Activated CD4-positive, alpha-beta memory T cell treated with anti-CD3 and anti-CD28 coated beads for 36 hours (primary cell): ENCODE results near the gene RASD2. TPM values are rescaled to one million over a fixed set of nuclear protein-coding genes. Genes with fewer than 3 reads are reported as not detected.
A peak's percentile ranks its signal among the peaks of the same experiment; 100 is the strongest.

Experiments
- CTCF ChIA-PET: fragments of 350-600 bp; sonication (Branson Sonifier 250); formaldehyde crosslinking; loops from one replicate; lab custom pipeline; 2021; ENCODE audit warnings: antibody characterized with exemption, inconsistent platforms; lab: Charles Lee
- POLR2A ChIA-PET: fragments of 350-600 bp; sonication (Branson Sonifier 250); formaldehyde crosslinking; loops from one replicate; lab custom pipeline; 2021; ENCODE audit warnings: antibody characterized with exemption; lab: Charles Lee
- DNase-seq: peaks from one replicate; pipeline ENCODE4 v3.0.0-alpha.2; 2020
- H3K27ac Mint-ChIP-seq: one replicate; pipeline ENCODE4 v1.8.0; 2021; ENCODE audit warnings: mixed read lengths
- H3K27me3 Mint-ChIP-seq: one replicate; pipeline ENCODE4 v1.8.0; 2021; ENCODE audit warnings: mixed read lengths
- H3K36me3 Mint-ChIP-seq: one replicate; pipeline ENCODE4 v1.8.0; 2021; ENCODE audit warnings: mixed read lengths
- H3K4me1 Mint-ChIP-seq: one replicate; pipeline ENCODE4 v1.8.0; 2021; ENCODE audit warnings: low read depth, mixed read lengths
- H3K4me3 Mint-ChIP-seq: one replicate; pipeline ENCODE4 v1.8.0; 2021; ENCODE audit warnings: mild to moderate bottlenecking, mixed read lengths
- H3K9me3 Mint-ChIP-seq: one replicate; pipeline ENCODE4 v1.8.0; 2021; ENCODE audit warnings: mixed read lengths
- intact Hi-C: fragments of 100-400 bp; cut with micrococcal nuclease; formaldehyde crosslinking; loops from one replicate; pipeline ENCODE4 v1.15.1; 2023
- total RNA-seq, 2 experiments: library from RNA; stranded (reverse); gene quantifications; one replicate each; pipeline ENCODE4 v1.2.3, GENCODE V29; 2021

RASD2 gene
- total RNA-seq, 2 experiments from 2014 or later = 0.10 TPM; not detected in 1

- Mint-ChIP-seq H3K4me1 (peaks cover 14% of the 10 kb centered on the region), H3K4me3 (no peak overlapping the region), H3K9me3 (no peaks in the 10 kb centered on the region), H3K27me3 (peaks cover 8% of the 10 kb centered on the region), H3K36me3 (no peaks in the 10 kb centered on the region), H3K27ac (no peak overlapping the region)
- intact Hi-C loops = no loop called here
- ChIA-PET POLR2A (no interaction called here), CTCF (no interaction called here)
- no peak for DNase-seq
Measured at GRCh38 chr22:35555946-35556547, 15.4 kb downstream of the RASD2 start.

DNA sequence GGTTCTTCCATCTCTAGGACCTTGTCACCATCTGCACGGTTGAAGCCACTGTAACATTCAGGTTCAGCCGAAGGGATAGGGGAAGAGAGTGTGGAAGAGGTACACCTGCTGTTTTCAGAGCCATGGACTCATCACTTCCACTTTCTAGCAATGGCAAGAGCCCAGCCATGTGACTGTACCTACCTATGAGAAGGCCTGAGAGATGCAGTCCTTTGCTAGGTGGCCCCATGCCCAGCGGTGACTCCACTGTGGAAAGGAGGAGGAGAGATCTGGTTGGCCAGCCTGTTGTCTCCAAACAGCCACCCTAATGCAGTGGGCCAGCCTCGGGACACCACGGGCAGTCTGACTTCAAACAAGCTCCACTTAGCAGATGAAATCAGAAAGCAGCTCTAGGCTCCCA, 16.0 kb downstream of the RASD2 start:
- CTCF ChIA-PET = no interaction called here
- Mint-ChIP-seq H3K4me1 (peaks cover 16% of the 10 kb centered on the region), H3K27ac (no peak overlapping the region), H3K27me3 (peaks cover 14% of the 10 kb centered on the region), H3K4me3 (no peak overlapping the region), H3K36me3 (no peaks in the 10 kb centered on the region), H3K9me3 (no peaks in the 10 kb centered on the region)
- no peak for DNase-seq
- intact Hi-C loops = no loop called here
- POLR2A ChIA-PET = no interaction called here

- ChIA-PET CTCF (interaction anchor here (0.9 to 1.0 kb wide), 2 partner anchors 25 to 77 kb away, joined by 3 to 4 read pairs; no protein-coding TSS in a partner anchor), POLR2A (no interaction called here)
- intact Hi-C loops = no loop called here
Measured at GRCh38 chr22:35558031-35558430, 17.4 kb downstream of the RASD2 start.

GRCh38 chr22:35558719-35559118, 18.1 kb downstream of the RASD2 start:
- H3K36me3 Mint-ChIP-seq = no peaks in the 10 kb centered on the region
- POLR2A ChIA-PET = no interaction called here
- H3K9me3 Mint-ChIP-seq = no peaks in the 10 kb centered on the region
- DNase-seq = no peak
- H3K27ac Mint-ChIP-seq = no peak overlapping the region
- CTCF ChIA-PET = no interaction called here
- H3K4me3 Mint-ChIP-seq = no peak overlapping the region
- H3K27me3 Mint-ChIP-seq = peaks cover 20% of the 10 kb centered on the region
- H3K4me1 Mint-ChIP-seq = peaks cover 11% of the 10 kb centered on the region
- intact Hi-C loops = no loop called here

More at GRCh38 chr22:35558031-35558430, 17.4 kb downstream of the RASD2 start:
- no peaks in the 10 kb centered on the region for H3K9me3 Mint-ChIP-seq
- no peak for DNase-seq
- H3K27me3 Mint-ChIP-seq = peaks cover 20% of the 10 kb centered on the region
- no peaks in the 10 kb centered on the region for H3K36me3 Mint-ChIP-seq
- H3K4me1 Mint-ChIP-seq = peaks cover 14% of the 10 kb centered on the region
- no peak overlapping the region for H3K4me3 Mint-ChIP-seq
- H3K27ac Mint-ChIP-seq = no peak overlapping the region

DNA sequence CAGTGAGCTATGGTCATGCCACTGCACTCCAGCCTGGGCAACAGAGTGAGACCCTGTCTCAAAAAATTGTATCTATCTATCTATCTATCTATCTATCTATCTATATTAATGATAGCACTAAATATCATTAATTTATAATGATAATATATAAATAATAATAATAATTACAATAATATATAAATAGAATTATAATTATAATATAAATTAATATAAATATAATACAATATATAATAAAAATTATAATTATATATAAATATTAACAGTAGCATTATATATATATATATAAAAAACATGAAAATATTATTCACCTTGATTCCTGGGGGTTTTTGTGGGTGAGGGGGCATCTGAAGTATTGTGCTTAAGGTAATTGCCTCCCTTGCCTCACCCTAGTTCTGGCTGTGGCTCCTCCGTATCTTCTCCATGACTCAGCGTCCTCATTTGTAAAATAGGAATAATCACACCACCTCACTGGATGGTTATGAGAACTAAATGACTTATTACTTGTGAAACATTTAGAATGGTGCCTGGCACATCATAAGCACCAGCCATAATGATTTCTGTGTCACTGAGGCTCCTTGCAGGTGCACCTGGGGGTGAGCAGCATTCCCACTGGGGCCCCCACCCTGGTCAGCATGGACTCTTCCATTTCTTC, 18.8 kb downstream of the RASD2 start:
- Mint-ChIP-seq H3K27ac (no peak overlapping the region), H3K4me3 (no peak overlapping the region), H3K36me3 (no peaks in the 10 kb centered on the region), H3K4me1 (peaks cover 8% of the 10 kb centered on the region), H3K27me3 (peaks cover 22% of the 10 kb centered on the region), H3K9me3 (no peaks in the 10 kb centered on the region)
- ChIA-PET POLR2A (no interaction called here), CTCF (no interaction called here)
- intact Hi-C loops = no loop called here
- no peak for DNase-seq

DNA sequence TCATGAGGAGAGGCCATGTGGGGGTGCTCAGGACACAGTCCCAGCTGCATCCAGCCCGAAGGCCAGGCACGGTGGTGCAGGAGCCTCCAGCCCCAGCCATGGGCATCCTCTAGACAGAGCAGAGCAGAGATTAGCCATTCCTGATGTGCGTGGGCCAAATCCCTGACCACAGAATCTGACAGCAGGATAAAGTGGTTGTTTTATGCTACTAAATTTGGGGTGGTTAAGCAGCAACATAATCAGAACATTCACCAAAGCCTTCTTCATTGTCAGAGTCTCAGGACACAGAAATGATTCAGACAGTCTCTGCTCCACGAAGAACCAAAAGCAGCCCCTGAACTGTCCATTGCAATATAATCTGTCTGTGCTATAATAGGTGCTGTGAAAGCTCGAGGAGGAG, 19.7 kb downstream of the RASD2 start:
- ChIA-PET CTCF (no interaction called here), POLR2A (no interaction called here)
- intact Hi-C loops = no loop called here
- no peak overlapping the region for H3K4me3 Mint-ChIP-seq
- H3K9me3 Mint-ChIP-seq = no peaks in the 10 kb centered on the region
- H3K27me3 Mint-ChIP-seq = peaks cover 26% of the 10 kb centered on the region
- no peaks in the 10 kb centered on the region for H3K36me3 Mint-ChIP-seq
- no peak for DNase-seq
- no peak overlapping the region for H3K27ac Mint-ChIP-seq
- peaks cover 8% of the 10 kb centered on the region for H3K4me1 Mint-ChIP-seq

DNA sequence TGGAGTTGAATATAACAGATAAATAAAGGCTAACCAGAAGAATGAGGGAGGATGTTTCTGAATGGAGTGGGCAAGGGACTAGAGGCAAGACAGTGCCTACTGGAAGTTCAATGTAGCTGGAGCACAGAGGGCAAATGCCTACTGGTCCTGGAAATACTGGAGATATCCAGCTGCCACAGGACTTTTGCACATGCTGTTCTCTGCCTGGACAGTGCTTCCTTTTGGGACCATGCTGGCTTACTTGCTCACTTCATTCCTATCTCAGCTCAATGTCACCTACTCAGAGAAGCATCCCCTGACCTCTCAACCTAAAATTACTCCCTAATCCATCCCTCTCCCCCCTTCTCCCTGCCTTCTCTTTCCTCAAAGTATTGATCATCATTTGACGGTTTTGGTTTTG, 20.2 kb downstream of the RASD2 start:
- no peak for DNase-seq
- POLR2A ChIA-PET = interaction anchor here (0.9 kb wide), 1 partner anchor 8 kb away, joined by 3 read pairs; no protein-coding TSS in a partner anchor
- Mint-ChIP-seq H3K36me3 (no peaks in the 10 kb centered on the region), H3K27ac (no peak overlapping the region), H3K27me3 (peaks cover 26% of the 10 kb centered on the region), H3K4me3 (no peak overlapping the region), H3K9me3 (no peaks in the 10 kb centered on the region), H3K4me1 (peaks cover 8% of the 10 kb centered on the region)
- CTCF ChIA-PET = no interaction called here
- intact Hi-C loops = no loop called here

DNA sequence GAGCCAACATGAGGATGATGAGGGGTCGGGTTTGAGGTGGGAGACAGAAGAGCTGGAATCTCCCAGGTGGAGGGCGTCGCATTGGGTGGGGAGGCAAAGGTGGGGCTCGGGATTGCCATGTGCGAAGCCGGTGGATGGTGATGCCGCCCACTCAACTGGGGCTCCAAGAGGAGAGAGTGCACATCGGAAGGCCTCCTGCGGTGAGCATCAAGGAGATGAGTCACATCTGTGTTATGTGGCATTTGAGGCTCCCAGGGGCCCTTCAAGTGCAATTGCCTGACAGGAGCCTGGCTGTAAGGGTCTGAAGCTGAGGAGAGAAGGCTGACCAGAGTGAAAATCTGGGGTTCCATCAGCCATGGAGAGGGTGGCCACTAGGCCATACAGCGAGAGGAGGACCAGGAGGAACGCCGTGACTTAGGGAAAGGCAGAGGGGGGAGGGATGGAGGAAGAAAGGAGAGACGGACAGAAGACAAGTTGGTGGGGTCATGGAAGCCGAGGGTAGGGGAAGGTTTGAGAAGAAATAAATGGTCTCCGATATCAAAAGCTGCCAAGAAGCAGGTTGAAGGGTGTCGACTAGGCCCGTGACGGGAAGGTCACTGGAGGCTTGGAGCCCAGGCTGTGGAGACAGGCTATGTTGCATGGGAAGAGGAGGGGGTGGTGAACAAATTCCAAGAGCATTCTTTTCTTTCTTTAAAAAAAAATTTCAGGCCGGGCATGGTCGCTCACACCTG, 21.3 kb downstream of the RASD2 start:
- intact Hi-C loops = no loop called here
- ChIA-PET POLR2A (no interaction called here), CTCF (no interaction called here)
- peaks cover 8% of the 10 kb centered on the region for H3K4me1 Mint-ChIP-seq
- H3K4me3 Mint-ChIP-seq = no peak overlapping the region
- H3K27me3 Mint-ChIP-seq = peaks cover 26% of the 10 kb centered on the region
- no peaks in the 10 kb centered on the region for H3K36me3 Mint-ChIP-seq
- H3K9me3 Mint-ChIP-seq = no peaks in the 10 kb centered on the region
- H3K27ac Mint-ChIP-seq = no peak overlapping the region
- DNase-seq = peak; percentile 53

- no peak overlapping the region for H3K4me3 Mint-ChIP-seq
- no peak for DNase-seq
- ChIA-PET POLR2A (no interaction called here), CTCF (no interaction called here)
- H3K36me3 Mint-ChIP-seq = no peaks in the 10 kb centered on the region
- intact Hi-C loops = no loop called here
- peaks cover 26% of the 10 kb centered on the region for H3K27me3 Mint-ChIP-seq
- H3K27ac Mint-ChIP-seq = no peak overlapping the region
- no peaks in the 10 kb centered on the region for H3K9me3 Mint-ChIP-seq
- H3K4me1 Mint-ChIP-seq = peaks cover 8% of the 10 kb centered on the region
Measured at GRCh38 chr22:35563211-35563610, 22.6 kb downstream of the RASD2 start.

DNA sequence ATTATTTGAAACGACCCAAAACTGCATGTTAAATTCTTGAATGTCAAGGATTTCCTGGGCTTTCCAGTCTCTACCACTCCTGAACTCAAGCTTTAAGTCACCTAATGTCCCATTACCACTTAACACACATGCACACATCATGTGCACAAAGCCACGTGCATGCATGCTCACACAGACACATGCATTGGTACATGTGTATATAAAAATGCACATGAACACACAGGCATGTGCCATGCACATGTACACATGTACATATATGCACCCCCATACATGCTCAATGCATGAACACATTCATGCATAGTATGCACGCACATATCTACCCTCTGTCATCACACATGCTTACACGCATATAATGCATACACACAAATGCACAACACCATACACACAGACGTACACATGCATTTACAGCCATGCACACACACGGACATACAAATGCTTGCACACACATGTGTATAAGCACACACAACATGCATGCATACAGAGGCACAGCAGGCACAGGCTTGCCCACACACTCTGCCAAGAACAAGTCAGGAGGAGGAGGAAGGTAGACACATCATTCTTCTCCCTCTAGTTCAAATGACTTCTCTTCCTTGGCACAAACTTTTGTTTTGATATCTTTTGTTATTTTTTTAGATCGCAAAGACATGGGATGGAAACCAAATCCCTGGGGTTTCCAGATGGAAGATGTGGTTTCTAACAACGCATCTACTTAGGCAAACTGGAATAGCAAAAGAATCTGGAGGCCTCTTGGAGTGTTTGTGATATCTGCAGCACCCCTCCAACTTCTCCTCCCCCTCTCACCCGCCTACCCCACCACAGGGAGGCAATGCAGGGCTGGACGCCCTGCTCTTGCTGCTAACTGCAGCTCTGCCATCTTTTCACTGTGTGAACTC, 24.6 kb downstream of the RASD2 start:
- intact Hi-C loops = no loop called here
- Mint-ChIP-seq H3K27ac (no peak overlapping the region), H3K4me1 (peaks cover 8% of the 10 kb centered on the region), H3K4me3 (no peak overlapping the region), H3K36me3 (no peaks in the 10 kb centered on the region), H3K27me3 (peaks cover 21% of the 10 kb centered on the region), H3K9me3 (no peaks in the 10 kb centered on the region)
- POLR2A ChIA-PET = no interaction called here
- no peak for DNase-seq
- CTCF ChIA-PET = interaction anchor here (1.2 kb wide), 1 partner anchor 18 kb away, joined by 4 read pairs; no protein-coding TSS in a partner anchor

DNA sequence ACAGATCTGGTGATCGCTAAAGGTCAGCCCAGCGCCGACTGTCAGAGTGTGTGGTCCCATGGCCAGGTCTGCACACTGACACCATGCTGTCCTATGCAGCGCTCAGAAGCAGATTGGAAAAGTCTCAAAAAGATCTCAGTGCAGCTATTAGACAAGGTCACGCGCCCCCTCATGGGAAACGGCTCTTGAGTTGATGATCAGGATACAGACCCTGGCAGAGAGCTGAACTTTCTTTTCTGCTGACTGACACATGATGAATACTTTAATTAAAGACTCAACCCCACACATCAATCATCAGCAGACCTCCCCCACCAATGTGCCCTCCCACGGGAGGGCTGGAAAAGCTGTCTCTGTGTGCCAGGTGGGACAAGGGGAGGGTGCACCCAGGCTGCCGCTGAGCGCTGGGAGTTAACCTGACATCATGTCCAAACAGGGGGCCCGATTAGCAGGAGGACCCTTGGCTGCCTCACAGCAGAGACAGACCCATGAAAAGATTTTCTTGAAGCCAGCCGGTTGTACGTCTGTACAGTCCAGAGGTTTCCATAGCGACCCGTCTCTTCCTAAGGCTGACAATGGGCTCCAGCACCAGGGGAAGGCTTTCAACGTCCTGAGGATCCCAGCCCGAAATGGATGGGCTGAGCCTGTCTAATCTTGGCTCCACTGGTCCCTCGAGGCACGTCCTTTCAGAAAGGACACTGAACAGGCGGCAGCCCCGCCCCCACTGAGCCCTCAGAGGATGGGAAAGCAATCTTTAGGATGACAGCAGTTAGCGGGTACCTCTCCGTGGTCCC, 26.9 kb downstream of the RASD2 start:
- Mint-ChIP-seq H3K9me3 (no peaks in the 10 kb centered on the region), H3K36me3 (no peaks in the 10 kb centered on the region), H3K4me1 (no peaks in the 10 kb centered on the region), H3K4me3 (no peak overlapping the region), H3K27me3 (peaks cover 7% of the 10 kb centered on the region), H3K27ac (no peak overlapping the region)
- DNase-seq = no peak
- intact Hi-C loops = no loop called here
- CTCF ChIA-PET = no interaction called here
- POLR2A ChIA-PET = no interaction called here
